CD4-positive, alpha-beta memory T cell (primary cell): ENCODE results near the gene CASP8AP2. TPM values are rescaled to one million over a fixed set of nuclear protein-coding genes. Genes with fewer than 3 reads are reported as not detected.
"Not testable (repeated sequence)": the region's sequence is repeated elsewhere in the genome, so short reads cannot be mapped to it uniquely, and the experiment has no call there.

ENCODE experiments used
- CTCF ChIA-PET: fragments of 350-600 bp; sonication (Branson Sonifier 250); formaldehyde crosslinking; loops from one replicate; lab custom pipeline; 2021; ENCODE audit warnings: inconsistent platforms; ENCODE audit not compliant: partially characterized antibody; lab: Charles Lee
- POLR2A ChIA-PET: fragments of 350-600 bp; sonication (Branson Sonifier 250); formaldehyde crosslinking; loops from one replicate; lab custom pipeline; 2021; ENCODE audit not compliant: partially characterized antibody; lab: Charles Lee
- DNase-seq, 5 donors: peaks; one replicate each; pipeline versions ENCODE4 v3.0.0 to v3.0.0-alpha.2; 2020 to 2022; ENCODE audit warnings: mixed read lengths in 1 of 5
- H3K27ac ChIP-seq: one replicate; pipeline ENCODE4 v1.7.0; 2013; ENCODE audit warnings: low read depth, low read length
- H3K27me3 ChIP-seq: 2 replicates; pipeline ENCODE4 v1.7.0; 2013; ENCODE audit warnings: mild to moderate bottlenecking, low read length, moderate library complexity; ENCODE audit not compliant: insufficient read depth
- H3K36me3 ChIP-seq: 2 replicates; pipeline ENCODE4 v1.7.0; 2013; ENCODE audit warnings: mild to moderate bottlenecking, low read length, moderate library complexity; ENCODE audit not compliant: insufficient read depth
- H3K4me1 ChIP-seq: 2 replicates; pipeline ENCODE4 v1.7.0; 2013; ENCODE audit warnings: mild to moderate bottlenecking, low read length, moderate library complexity; ENCODE audit not compliant: insufficient read depth
- H3K4me3 ChIP-seq, 2 donors: one replicate each; pipeline ENCODE4 v1.7.0; 2013; ENCODE audit warnings: low read length in 2 of 2, mild to moderate bottlenecking in 1 of 2
- H3K9me3 ChIP-seq, 2 donors: one replicate each; pipeline ENCODE4 v1.7.0; 2013; ENCODE audit warnings: low read length in 2 of 2, control low read depth in 1 of 2; ENCODE audit not compliant: control insufficient read depth in 1 of 2
- H3K27ac Mint-ChIP-seq, 7 donors: one replicate each; pipeline ENCODE4 v1.8.0; 2020 to 2021; ENCODE audit warnings: mixed read lengths in 7 of 7, mild to moderate bottlenecking in 6 of 7, inconsistent platforms in 3 of 7, moderate library complexity in 3 of 7
- H3K27me3 Mint-ChIP-seq, 2 donors: one replicate each; pipeline ENCODE4 v1.8.0; 2020 to 2021; ENCODE audit warnings: mixed read lengths in 2 of 2
- H3K36me3 Mint-ChIP-seq, 2 donors: one replicate each; pipeline ENCODE4 v1.8.0; 2020 to 2021; ENCODE audit warnings: mixed read lengths in 2 of 2, inconsistent platforms in 1 of 2, mild to moderate bottlenecking in 1 of 2
- H3K4me1 Mint-ChIP-seq, 4 donors: one replicate each; pipeline ENCODE4 v1.8.0; 2020 to 2021; ENCODE audit warnings: mixed read lengths in 4 of 4, mild to moderate bottlenecking in 1 of 4
- H3K4me3 Mint-ChIP-seq, 8 donors: one replicate each; pipeline ENCODE4 v1.8.0; 2020 to 2021; ENCODE audit warnings: mixed read lengths in 8 of 8, mild to moderate bottlenecking in 7 of 8, moderate library complexity in 6 of 8, inconsistent platforms in 3 of 8
- H3K9me3 Mint-ChIP-seq, 8 donors: one replicate each; pipeline ENCODE4 v1.8.0; 2020 to 2021; ENCODE audit warnings: mixed read lengths in 8 of 8, mild to moderate bottlenecking in 5 of 8, inconsistent platforms in 3 of 8, moderate library complexity in 1 of 8
- intact Hi-C: fragments of 100-400 bp; cut with micrococcal nuclease; formaldehyde crosslinking; loops from one replicate; pipeline ENCODE4 v1.15.1; 2023
- polyA plus RNA-seq, 2 donors: library from polyadenylated mRNA; unstranded; fragments of 300-500 nt; fragmentation: Illumina TruSeq; gene quantifications; one replicate each; pipeline ENCODE4 v1.2.3, GENCODE V29; 2021
- total RNA-seq, 2 experiments: library from RNA; stranded (reverse); gene quantifications; one replicate each; pipeline ENCODE4 v1.2.3, GENCODE V29; 2021

The CASP8AP2 gene
- total and polyA plus RNA-seq, 4 experiments from 2014 or later = 33.9 to 61.7 (median 60.0) TPM

- Histone ChIP-seq H3K36me3 (peaks cover 3% of the 10 kb centered on the region), H3K4me1 (peaks cover 61% of the 10 kb centered on the region), H3K9me3 (no peaks in the 10 kb centered on the region), H3K4me3 (peak overlapping the region in 1 of 2 donors; percentile 10), H3K27ac (peak overlapping the region; percentile 44), H3K27me3 (no peaks in the 10 kb centered on the region)
- no peaks in the 10 kb centered on the region for H3K27me3 Mint-ChIP-seq
- ChIA-PET POLR2A (interaction anchor here (1.6 to 3.6 kb wide), 2 partner anchors 16 kb away, joined by 3 to 43 read pairs; partner anchors contain the start of gene MDN1), CTCF (interaction anchor here (2.0 kb wide), 1 partner anchor 15 kb away, joined by 8 read pairs; the partner anchor contains the start of gene MDN1)
- no peaks in the 10 kb centered on the region for H3K9me3 Mint-ChIP-seq
- H3K4me1 Mint-ChIP-seq = peaks cover 41 to 78% (median 62%) of the 10 kb centered on the region in 4 donors
- peak; percentile 50 to 60 (median 56) for DNase-seq
- peaks cover 42 to 45% of the 10 kb centered on the region in 2 donors for H3K36me3 Mint-ChIP-seq
- peak overlapping the region; percentile 77 to 84 (median 82) for H3K4me3 Mint-ChIP-seq
- intact Hi-C loops = loop anchor here (1.0 kb wide), 1 partner anchor 16 kb away; the partner anchor contains the start of gene MDN1
- H3K27ac Mint-ChIP-seq = peak overlapping the region; percentile 89 to 96 (median 91)
Measured at GRCh38 chr6:89834884-89835792, 5.5 kb downstream of the CASP8AP2 start.

GRCh38 chr6:89836639-89837222 is 7.1 kb downstream of the CASP8AP2 start:
- Histone ChIP-seq H3K4me1 (peaks cover 59% of the 10 kb centered on the region), H3K4me3 (no peak overlapping the region), H3K27me3 (no peaks in the 10 kb centered on the region), H3K9me3 (no peaks in the 10 kb centered on the region), H3K36me3 (peaks cover 3% of the 10 kb centered on the region), H3K27ac (no peak overlapping the region)
- Mint-ChIP-seq H3K27me3 (no peaks in the 10 kb centered on the region), H3K4me1 (peaks cover 37 to 70% (median 54%) of the 10 kb centered on the region in 4 donors), H3K9me3 (no peaks in the 10 kb centered on the region), H3K36me3 (peaks cover 44 to 46% of the 10 kb centered on the region in 2 donors), H3K27ac (peak overlapping the region; percentile 27 to 91 (median 74)), H3K4me3 (peak overlapping the region in 7 of 8 donors; percentile 10 to 81 (median 70))
- POLR2A ChIA-PET = interaction anchor here (3.6 kb wide), 1 partner anchor 17 kb away, joined by 43 read pairs; the partner anchor contains the start of gene MDN1
- CTCF ChIA-PET = no interaction called here
- intact Hi-C loops = no loop called here
- DNase-seq = no peak

GRCh38 chr6:89840538-89840937 is 10.9 kb downstream of the CASP8AP2 start:
- CTCF ChIA-PET = interaction anchor here (0.6 to 1.0 kb wide), 3 partner anchors 11 to 340 kb away, joined by 3 read pairs; partner anchors contain the start of gene CASP8AP2

GRCh38 chr6:89842228-89842627 is 12.5 kb downstream of the CASP8AP2 start:
- POLR2A ChIA-PET = interaction anchor here (3.3 to 5.4 kb wide), 2 partner anchors 13 to 22 kb away, joined by 13 to 22 read pairs; partner anchors contain the start of genes CASP8AP2 and MDN1
- Mint-ChIP-seq H3K36me3 (peaks cover 21 to 22% of the 10 kb centered on the region in 2 donors), H3K27me3 (no peaks in the 10 kb centered on the region), H3K27ac (peak overlapping the region in 5 of 7 donors; percentile 8 to 67 (median 25)), H3K4me3 (peak overlapping the region in 1 of 8 donors; percentile 13), H3K4me1 (peaks cover 24 to 47% (median 36%) of the 10 kb centered on the region in 4 donors), H3K9me3 (no peaks in the 10 kb centered on the region)
- H3K9me3 ChIP-seq = no peaks in the 10 kb centered on the region
- H3K27ac ChIP-seq = no peak overlapping the region
- no peak overlapping the region for H3K4me3 ChIP-seq
- no peak for DNase-seq
- H3K27me3 ChIP-seq = no peaks in the 10 kb centered on the region
- intact Hi-C loops = no loop called here
- H3K36me3 ChIP-seq = no peaks in the 10 kb centered on the region
- CTCF ChIA-PET = no interaction called here
- peaks cover 41% of the 10 kb centered on the region for H3K4me1 ChIP-seq

More at GRCh38 chr6:89840538-89840937, 10.9 kb downstream of the CASP8AP2 start:
- no peak overlapping the region for H3K27ac ChIP-seq
- POLR2A ChIA-PET = interaction anchor here (1.0 to 5.4 kb wide), 4 partner anchors 10 to 32 kb away, joined by 3 to 22 read pairs (median 9); partner anchors contain the start of genes CASP8AP2 and MDN1
- H3K27ac Mint-ChIP-seq = peak overlapping the region in 4 of 7 donors; percentile 8 to 69 (median 52)
- peaks cover 29 to 31% of the 10 kb centered on the region in 2 donors for H3K36me3 Mint-ChIP-seq
- H3K9me3 Mint-ChIP-seq = no peaks in the 10 kb centered on the region
- peaks cover 34 to 64% (median 51%) of the 10 kb centered on the region in 4 donors for H3K4me1 Mint-ChIP-seq
- intact Hi-C loops = no loop called here
- H3K27me3 Mint-ChIP-seq = no peaks in the 10 kb centered on the region
- no peaks in the 10 kb centered on the region for H3K36me3 ChIP-seq
- H3K4me3 Mint-ChIP-seq = peak overlapping the region in 1 of 8 donors; percentile 11
- H3K4me1 ChIP-seq = peaks cover 57% of the 10 kb centered on the region
- H3K4me3 ChIP-seq = no peak overlapping the region
- no peaks in the 10 kb centered on the region for H3K9me3 ChIP-seq
- no peak for DNase-seq
- no peaks in the 10 kb centered on the region for H3K27me3 ChIP-seq

GRCh38 chr6:89843070-89843469 is 13.4 kb downstream of the CASP8AP2 start:
- CTCF ChIA-PET = interaction anchor here (0.9 kb wide), 1 partner anchor 23 kb away, joined by 3 read pairs; no protein-coding TSS in a partner anchor
- H3K4me1 ChIP-seq = peaks cover 40% of the 10 kb centered on the region
- Mint-ChIP-seq H3K27ac (peak overlapping the region; percentile 25 to 83 (median 43)), H3K36me3 (peaks cover 21 to 23% of the 10 kb centered on the region in 2 donors), H3K4me1 (peaks cover 22 to 43% (median 33%) of the 10 kb centered on the region in 4 donors), H3K4me3 (peak overlapping the region in 3 of 8 donors; percentile 0 to 21 (median 19)), H3K27me3 (no peaks in the 10 kb centered on the region), H3K9me3 (no peaks in the 10 kb centered on the region)
- DNase-seq = no peak
- H3K9me3 ChIP-seq = no peaks in the 10 kb centered on the region
- H3K27ac ChIP-seq = no peak overlapping the region
- POLR2A ChIA-PET = interaction anchor here (1.0 to 5.4 kb wide), 3 partner anchors 13 to 23 kb away, joined by 3 to 22 read pairs (median 13); partner anchors contain the start of genes CASP8AP2 and MDN1
- H3K36me3 ChIP-seq = no peaks in the 10 kb centered on the region
- no peaks in the 10 kb centered on the region for H3K27me3 ChIP-seq
- intact Hi-C loops = no loop called here
- H3K4me3 ChIP-seq = no peak overlapping the region

- POLR2A ChIA-PET = interaction anchor here (0.9 kb wide), 1 partner anchor 18 kb away, joined by 4 read pairs; the partner anchor contains the start of gene CASP8AP2
Measured at GRCh38 chr6:89847513-89847912, 17.8 kb downstream of the CASP8AP2 start.

More at GRCh38 chr6:89847513-89847912, 17.8 kb downstream of the CASP8AP2 start:
- H3K4me3 Mint-ChIP-seq, DNase-seq, H3K36me3 ChIP-seq, H3K27me3 ChIP-seq, H3K9me3 ChIP-seq, intact Hi-C loops, H3K27ac ChIP-seq, H3K27me3 Mint-ChIP-seq, H3K4me3 ChIP-seq, H3K27ac Mint-ChIP-seq, CTCF ChIA-PET, H3K9me3 Mint-ChIP-seq: not testable (repeated sequence)
- peaks cover 13 to 34% (median 26%) of the 10 kb centered on the region in 4 donors for H3K4me1 Mint-ChIP-seq
- peaks cover 26% of the 10 kb centered on the region for H3K4me1 ChIP-seq
- H3K36me3 Mint-ChIP-seq = peaks cover 26 to 31% of the 10 kb centered on the region in 2 donors
